ENCODE measurements around the gene SNTG2. TPM values are rescaled to one million over a fixed set of nuclear protein-coding genes. Genes with fewer than 3 reads are reported as not detected.

SNTG2 gene
- total RNA-seq, 1 donor from 2014 or later, result 7.7 TPM

DNA sequence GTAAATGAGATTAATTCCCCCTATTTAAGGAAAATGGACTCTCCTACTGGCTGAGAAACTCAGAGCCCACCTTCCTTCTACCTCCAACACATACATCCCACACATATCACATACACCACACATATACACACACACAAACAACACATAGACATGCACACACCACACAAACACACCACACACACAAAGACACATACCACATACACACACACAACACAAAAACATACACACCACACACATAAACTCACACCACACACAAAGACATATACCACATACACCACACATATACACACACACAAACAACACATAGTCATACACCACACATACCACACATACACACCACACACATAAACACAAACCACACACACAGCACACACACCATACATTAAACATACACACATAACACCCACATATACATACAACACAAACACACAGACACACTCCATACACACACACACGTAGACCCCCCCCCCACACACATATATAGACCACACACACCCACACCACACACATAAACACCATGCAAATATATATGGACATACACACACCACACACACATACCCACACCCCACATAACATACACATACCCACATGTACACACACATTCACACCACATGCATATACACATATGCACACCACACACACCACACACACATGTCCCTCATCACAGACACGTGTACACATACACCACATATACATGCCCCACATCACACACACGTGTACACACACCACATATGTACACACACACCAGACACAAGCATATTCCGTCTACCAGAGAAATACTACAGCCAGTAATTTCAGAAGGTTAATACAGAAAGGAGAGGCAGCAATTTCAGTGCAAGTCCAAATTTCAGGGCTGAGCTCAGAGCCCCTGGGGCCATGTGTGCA is 204.3 kb downstream of the SNTG2 start:
- no peak for DNase-seq
- H3K36me3 Mint-ChIP-seq (ENCODE audit: unreplicated experiment), result no peaks in the 10 kb centered on the region
- H3K9me3 Mint-ChIP-seq (ENCODE audit: unreplicated experiment), result no peaks in the 10 kb centered on the region
- no peak overlapping the region for H3K4me3 Mint-ChIP-seq (ENCODE audit: unreplicated experiment)
- H3K27ac Mint-ChIP-seq (ENCODE audit: unreplicated experiment), result no peak overlapping the region
- H3K4me1 Mint-ChIP-seq (ENCODE audit: low read depth, unreplicated experiment), result peaks cover 7% of the 10 kb centered on the region
- no peaks in the 10 kb centered on the region for H3K27me3 Mint-ChIP-seq (ENCODE audit: unreplicated experiment)
- TF ChIP-seq, protein P1, sequence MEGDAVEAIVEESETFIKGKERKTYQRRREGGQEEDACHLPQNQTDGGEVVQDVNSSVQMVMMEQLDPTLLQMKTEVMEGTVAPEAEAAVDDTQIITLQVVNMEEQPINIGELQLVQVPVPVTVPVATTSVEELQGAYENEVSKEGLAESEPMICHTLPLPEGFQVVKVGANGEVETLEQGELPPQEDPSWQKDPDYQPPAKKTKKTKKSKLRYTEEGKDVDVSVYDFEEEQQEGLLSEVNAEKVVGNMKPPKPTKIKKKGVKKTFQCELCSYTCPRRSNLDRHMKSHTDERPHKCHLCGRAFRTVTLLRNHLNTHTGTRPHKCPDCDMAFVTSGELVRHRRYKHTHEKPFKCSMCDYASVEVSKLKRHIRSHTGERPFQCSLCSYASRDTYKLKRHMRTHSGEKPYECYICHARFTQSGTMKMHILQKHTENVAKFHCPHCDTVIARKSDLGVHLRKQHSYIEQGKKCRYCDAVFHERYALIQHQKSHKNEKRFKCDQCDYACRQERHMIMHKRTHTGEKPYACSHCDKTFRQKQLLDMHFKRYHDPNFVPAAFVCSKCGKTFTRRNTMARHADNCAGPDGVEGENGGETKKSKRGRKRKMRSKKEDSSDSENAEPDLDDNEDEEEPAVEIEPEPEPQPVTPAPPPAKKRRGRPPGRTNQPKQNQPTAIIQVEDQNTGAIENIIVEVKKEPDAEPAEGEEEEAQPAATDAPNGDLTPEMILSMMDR (IDR thresholded peaks at IDR 0.05; ENCODE audit: partially characterized antibody, unreplicated experiment), result no peak

DNA sequence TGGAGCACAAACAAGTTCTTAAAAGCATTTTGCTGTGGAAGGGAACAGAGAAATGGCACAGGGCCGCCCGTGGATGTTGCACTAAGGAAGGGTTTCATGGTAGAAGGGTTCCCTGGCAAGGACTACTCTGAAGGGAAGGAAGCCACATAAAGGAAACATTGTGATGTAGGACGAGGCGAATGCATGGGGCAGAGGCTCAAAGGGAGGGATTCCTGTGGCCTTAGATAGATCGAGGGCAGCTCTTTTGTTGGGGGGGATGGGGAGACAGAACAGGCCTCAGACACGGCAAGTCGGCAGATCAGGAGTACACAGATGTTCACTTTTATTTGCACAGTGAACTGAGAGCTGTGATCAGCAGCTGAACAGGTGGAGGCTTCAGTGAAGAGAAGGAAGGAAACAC is 205.4 kb downstream of the SNTG2 start:
- Mint-ChIP-seq H3K36me3 (ENCODE audit: unreplicated experiment) (no peaks in the 10 kb centered on the region), H3K27me3 (ENCODE audit: unreplicated experiment) (no peaks in the 10 kb centered on the region), H3K27ac (ENCODE audit: unreplicated experiment) (no peak overlapping the region), H3K9me3 (ENCODE audit: unreplicated experiment) (no peaks in the 10 kb centered on the region), H3K4me3 (ENCODE audit: unreplicated experiment) (no peak overlapping the region), H3K4me1 (ENCODE audit: low read depth, unreplicated experiment) (peaks cover 5% of the 10 kb centered on the region)
- TF ChIP-seq, protein P1 (IDR thresholded peaks at IDR 0.05; ENCODE audit: partially characterized antibody, unreplicated experiment), result no peak
- no peak for DNase-seq

DNA sequence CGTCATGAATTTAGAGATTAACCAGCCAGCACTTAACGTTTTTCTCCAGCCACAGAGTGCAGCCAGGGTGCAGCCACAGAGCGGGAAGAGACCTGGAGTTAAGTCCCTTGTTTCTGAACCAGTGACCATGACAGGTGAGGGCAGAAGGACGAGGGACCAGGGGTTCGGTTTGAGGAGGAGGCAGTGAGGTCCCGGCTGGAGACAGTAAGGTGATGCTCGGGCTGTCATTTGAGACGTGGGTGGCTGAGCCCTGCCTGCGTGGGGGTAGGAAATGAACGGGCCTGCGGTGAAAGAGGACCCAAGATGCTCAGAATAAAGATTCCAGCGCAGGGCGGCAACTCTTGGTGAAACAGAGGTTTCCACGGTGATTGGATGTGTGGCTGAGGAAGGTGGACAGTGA is 205.9 kb downstream of the SNTG2 start:
- H3K4me1 Mint-ChIP-seq (ENCODE audit: low read depth, unreplicated experiment), result peaks cover under 1% of the 10 kb centered on the region
- H3K9me3 Mint-ChIP-seq (ENCODE audit: unreplicated experiment), result no peaks in the 10 kb centered on the region
- H3K27ac Mint-ChIP-seq (ENCODE audit: unreplicated experiment), result no peak overlapping the region
- no peaks in the 10 kb centered on the region for H3K27me3 Mint-ChIP-seq (ENCODE audit: unreplicated experiment)
- no peak for DNase-seq
- H3K4me3 Mint-ChIP-seq (ENCODE audit: unreplicated experiment), result no peak overlapping the region
- TF ChIP-seq, protein P1 (IDR thresholded peaks at IDR 0.05; ENCODE audit: partially characterized antibody, unreplicated experiment), result no peak
- H3K36me3 Mint-ChIP-seq (ENCODE audit: unreplicated experiment), result no peaks in the 10 kb centered on the region

DNA sequence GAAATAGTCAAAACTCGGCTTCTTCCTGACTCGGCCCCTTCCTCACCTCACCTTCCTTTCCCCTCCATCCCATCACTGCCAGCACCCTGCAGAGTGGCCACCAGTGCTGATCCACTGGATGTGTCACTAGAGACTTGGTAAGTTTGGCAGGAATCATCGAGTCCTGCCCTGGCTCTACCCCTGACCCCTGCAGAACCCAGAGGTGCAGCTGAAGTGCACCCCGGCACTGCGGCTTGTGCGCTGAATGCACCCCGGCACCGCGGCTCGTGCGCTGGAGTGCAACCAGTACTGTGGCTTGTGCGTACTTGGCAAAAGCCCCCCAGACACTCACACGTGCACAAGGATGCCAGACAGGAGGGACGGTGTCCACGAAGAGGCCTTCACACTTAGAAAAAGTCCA is 206.5 kb downstream of the SNTG2 start:
- Mint-ChIP-seq H3K4me1 (ENCODE audit: low read depth, unreplicated experiment) (no peaks in the 10 kb centered on the region), H3K9me3 (ENCODE audit: unreplicated experiment) (no peaks in the 10 kb centered on the region), H3K27me3 (ENCODE audit: unreplicated experiment) (no peaks in the 10 kb centered on the region), H3K27ac (ENCODE audit: unreplicated experiment) (no peak overlapping the region), H3K4me3 (ENCODE audit: unreplicated experiment) (no peak overlapping the region), H3K36me3 (ENCODE audit: unreplicated experiment) (no peaks in the 10 kb centered on the region)
- TF ChIP-seq, protein P1 (IDR thresholded peaks at IDR 0.05; ENCODE audit: partially characterized antibody, unreplicated experiment), result no peak
- no peak for DNase-seq

DNA sequence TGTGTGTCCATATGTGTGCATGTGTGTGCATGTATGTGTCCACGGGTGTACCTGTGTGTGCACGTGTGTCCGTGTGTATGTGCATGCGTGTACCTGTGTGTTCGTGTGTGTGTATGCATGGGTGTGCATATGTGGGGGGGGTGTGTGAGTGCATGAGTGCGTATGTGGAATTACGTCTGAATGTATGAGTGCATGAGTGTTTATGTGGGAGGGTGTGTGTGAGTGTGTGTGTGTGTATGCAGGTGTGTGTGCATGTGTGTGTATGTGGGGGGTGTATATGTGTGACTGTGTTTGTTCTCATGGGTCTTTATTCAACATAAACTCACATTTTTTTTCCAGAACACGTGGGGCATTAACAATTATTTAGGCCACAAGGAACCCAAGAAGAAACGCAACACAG is 208.4 kb downstream of the SNTG2 start:
- H3K27ac Mint-ChIP-seq (ENCODE audit: unreplicated experiment), result no peak overlapping the region
- TF ChIP-seq, protein P1 (IDR thresholded peaks at IDR 0.05; ENCODE audit: partially characterized antibody, unreplicated experiment), result no peak
- H3K4me3 Mint-ChIP-seq (ENCODE audit: unreplicated experiment), result no peak overlapping the region
- peaks cover 8% of the 10 kb centered on the region for H3K36me3 Mint-ChIP-seq (ENCODE audit: unreplicated experiment)
- H3K9me3 Mint-ChIP-seq (ENCODE audit: unreplicated experiment), result peaks cover 3% of the 10 kb centered on the region
- DNase-seq, result no peak
- no peaks in the 10 kb centered on the region for H3K27me3 Mint-ChIP-seq (ENCODE audit: unreplicated experiment)
- H3K4me1 Mint-ChIP-seq (ENCODE audit: low read depth, unreplicated experiment), result no peaks in the 10 kb centered on the region

Measured in glutamatergic neuron (in vitro differentiated cells).